ENCODE results near the gene CSNK1A1. TPM values are rescaled to one million over a fixed set of nuclear protein-coding genes. Genes with fewer than 3 reads are reported as not detected.

Gene CSNK1A1
- polyA plus RNA-seq, 2 of the 4 experiments (the other 2 are of a cell fraction): 123 to 218 TPM

DNA sequence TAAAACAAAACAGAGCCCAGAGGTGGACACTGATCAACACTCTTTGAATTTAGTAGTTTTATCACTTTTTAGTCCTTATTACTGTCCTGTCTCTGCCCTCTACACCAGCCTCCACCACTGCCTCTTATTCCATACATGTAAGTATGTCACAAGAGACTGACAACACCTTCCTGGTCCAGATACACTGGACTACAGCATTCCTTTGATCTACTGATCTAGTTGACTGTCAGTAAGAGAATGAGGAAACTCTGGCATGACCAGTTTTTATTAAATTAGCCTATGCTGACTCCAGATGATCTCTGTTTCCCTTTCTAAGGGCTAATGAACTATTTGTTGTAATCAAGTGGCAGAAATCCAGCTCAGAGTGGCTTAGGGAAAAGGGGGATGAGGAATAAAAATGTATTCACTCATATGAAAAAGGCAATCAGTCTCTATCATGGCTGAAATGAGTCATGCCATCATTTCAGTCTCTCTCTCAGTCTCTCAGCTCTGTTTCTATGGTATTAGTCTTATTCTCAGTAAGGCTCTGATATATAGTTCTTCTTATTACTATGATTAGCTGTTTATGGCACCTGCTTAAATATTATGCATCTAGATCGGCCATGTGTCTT is 35.6 kb upstream of the CSNK1A1 start (continued):
- TF ChIP-seq HOXA7 (CRISPR knock-in tag; IDR thresholded peaks at IDR 0.05): no peak
- TF ChIP-seq, protein P1, sequence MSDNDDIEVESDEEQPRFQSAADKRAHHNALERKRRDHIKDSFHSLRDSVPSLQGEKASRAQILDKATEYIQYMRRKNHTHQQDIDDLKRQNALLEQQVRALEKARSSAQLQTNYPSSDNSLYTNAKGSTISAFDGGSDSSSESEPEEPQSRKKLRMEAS (IDR thresholded peaks at IDR 0.05): no peak
- TF ChIP-seq, protein P2, sequence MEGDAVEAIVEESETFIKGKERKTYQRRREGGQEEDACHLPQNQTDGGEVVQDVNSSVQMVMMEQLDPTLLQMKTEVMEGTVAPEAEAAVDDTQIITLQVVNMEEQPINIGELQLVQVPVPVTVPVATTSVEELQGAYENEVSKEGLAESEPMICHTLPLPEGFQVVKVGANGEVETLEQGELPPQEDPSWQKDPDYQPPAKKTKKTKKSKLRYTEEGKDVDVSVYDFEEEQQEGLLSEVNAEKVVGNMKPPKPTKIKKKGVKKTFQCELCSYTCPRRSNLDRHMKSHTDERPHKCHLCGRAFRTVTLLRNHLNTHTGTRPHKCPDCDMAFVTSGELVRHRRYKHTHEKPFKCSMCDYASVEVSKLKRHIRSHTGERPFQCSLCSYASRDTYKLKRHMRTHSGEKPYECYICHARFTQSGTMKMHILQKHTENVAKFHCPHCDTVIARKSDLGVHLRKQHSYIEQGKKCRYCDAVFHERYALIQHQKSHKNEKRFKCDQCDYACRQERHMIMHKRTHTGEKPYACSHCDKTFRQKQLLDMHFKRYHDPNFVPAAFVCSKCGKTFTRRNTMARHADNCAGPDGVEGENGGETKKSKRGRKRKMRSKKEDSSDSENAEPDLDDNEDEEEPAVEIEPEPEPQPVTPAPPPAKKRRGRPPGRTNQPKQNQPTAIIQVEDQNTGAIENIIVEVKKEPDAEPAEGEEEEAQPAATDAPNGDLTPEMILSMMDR (IDR thresholded peaks at IDR 0.05): no peak
- TF ChIP-seq, protein P3, sequence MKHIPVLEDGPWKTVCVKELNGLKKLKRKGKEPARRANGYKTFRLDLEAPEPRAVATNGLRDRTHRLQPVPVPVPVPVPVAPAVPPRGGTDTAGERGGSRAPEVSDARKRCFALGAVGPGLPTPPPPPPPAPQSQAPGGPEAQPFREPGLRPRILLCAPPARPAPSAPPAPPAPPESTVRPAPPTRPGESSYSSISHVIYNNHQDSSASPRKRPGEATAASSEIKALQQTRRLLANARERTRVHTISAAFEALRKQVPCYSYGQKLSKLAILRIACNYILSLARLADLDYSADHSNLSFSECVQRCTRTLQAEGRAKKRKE (CRISPR knock-in tag; IDR thresholded peaks at IDR 0.05; ENCODE audit: low read depth): no peak
- no peak for TF ChIP-seq HEYL (CRISPR knock-in tag; IDR thresholded peaks at IDR 0.05)
- TF ChIP-seq POLR2AphosphoS2 (conservative IDR thresholded peaks at IDR 0.05; ENCODE audit: low read length): no peak

DNA sequence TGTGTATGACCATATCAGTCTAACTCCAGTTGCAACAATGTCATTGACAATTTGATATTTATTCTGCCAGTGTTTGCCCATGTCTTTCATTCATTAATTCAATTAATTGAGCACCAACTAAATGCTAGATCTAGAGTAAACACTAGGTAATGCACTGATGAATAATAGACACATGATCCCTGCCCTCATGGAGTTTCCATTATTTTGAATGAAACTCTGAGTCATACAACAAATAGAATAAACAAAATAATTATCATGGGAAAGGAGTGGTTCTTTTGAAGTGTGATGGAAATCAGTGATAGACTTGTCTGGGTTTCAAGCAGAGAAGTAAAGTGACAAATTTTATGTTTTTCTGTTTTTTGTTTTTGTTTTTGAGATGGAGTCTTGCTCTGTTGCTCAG is 34.7 kb upstream of the CSNK1A1 start:
- FAIRE-seq: no peak
- no peak overlapping the region for H3K4me3 ChIP-seq
- DNase-seq (ENCODE audit: low read depth in 1 of 2, low spot score in 1 of 2): no peak
- ChIA-PET POLR2A (no interaction called here), CTCF (interaction anchor here (4.1 kb wide), 1 partner anchor 32 kb away, joined by 24 read pairs; no protein-coding TSS in a partner anchor)
- no peak overlapping the region for H3K4me2 ChIP-seq
- H3K27ac ChIP-seq: no peak overlapping the region
- no peak for ATAC-seq
- peaks cover 15% of the 10 kb centered on the region; the same call in 2 of the 3 replicates for H3K4me1 ChIP-seq
- no peaks in the 10 kb centered on the region for H3K9me3 ChIP-seq
- no peak for TF ChIP-seq HOXB5 (CRISPR knock-in tag; IDR thresholded peaks at IDR 0.05)
- no peak for TF ChIP-seq FOSL2 (IDR thresholded peaks at IDR 0.05)
- TF ChIP-seq FOSL2 (CRISPR knock-in tag; IDR thresholded peaks at IDR 0.05): peak; percentile 20; the same call in 1 of the 2 replicates
- TF ChIP-seq FOXS1 (CRISPR knock-in tag; IDR thresholded peaks at IDR 0.05): no peak
- no peak for TF ChIP-seq CHD4 (IDR thresholded peaks at IDR 0.05; ENCODE audit: borderline replicate concordance)
- no peak for TF ChIP-seq CBX8 (IDR thresholded peaks at IDR 0.05)
- TF ChIP-seq ESRRA (IDR thresholded peaks at IDR 0.05; ENCODE audit: borderline replicate concordance, low read length): no peak
- TF ChIP-seq GATA3 (IDR thresholded peaks at IDR 0.05; ENCODE audit: borderline replicate concordance): no peak

DNA sequence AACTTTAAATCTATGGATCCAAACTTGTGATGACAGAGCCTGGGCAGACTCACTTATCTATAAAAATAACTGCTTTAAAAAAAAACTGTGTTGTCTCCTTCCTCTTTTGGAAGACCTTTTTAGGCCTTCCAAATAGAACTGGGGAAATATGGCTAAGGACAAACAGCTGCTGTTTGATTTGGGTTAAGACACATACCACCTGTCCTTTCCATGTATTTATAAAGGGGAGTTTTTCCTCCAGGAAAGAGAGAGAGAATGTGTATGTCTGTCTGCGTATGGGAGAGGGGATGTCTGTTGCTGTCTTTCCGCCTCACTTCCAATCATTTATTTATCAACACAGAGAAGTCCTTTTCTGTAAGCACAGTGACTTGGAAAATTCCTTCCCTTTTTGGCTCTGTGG is 32.9 kb upstream of the CSNK1A1 start:
- no peak for ATAC-seq
- Histone ChIP-seq H3K4me3 (no peak overlapping the region), H3K27ac (no peak overlapping the region), H3K9me3 (no peaks in the 10 kb centered on the region), H3K4me2 (no peak overlapping the region), H3K4me1 (peaks cover 19% of the 10 kb centered on the region; the same call in 2 of the 3 replicates)
- no peak for DNase-seq (ENCODE audit: low read depth in 1 of 2, low spot score in 1 of 2)
- TF ChIP-seq CBX8 (IDR thresholded peaks at IDR 0.05) (no peak), GATA3 (IDR thresholded peaks at IDR 0.05; ENCODE audit: borderline replicate concordance) (no peak), RCOR1 (IDR thresholded peaks at IDR 0.05; ENCODE audit: low read depth, low read length) (no peak), CBX2 (IDR thresholded peaks at IDR 0.05; ENCODE audit: borderline replicate concordance, low read depth) (no peak), FOSL2 (IDR thresholded peaks at IDR 0.05) (no peak), FOSL2 (CRISPR knock-in tag; IDR thresholded peaks at IDR 0.05) (no peak), ZNF302 (CRISPR knock-in tag; IDR thresholded peaks at IDR 0.05) (no peak), ZFP36 (IDR thresholded peaks at IDR 0.05; ENCODE audit: borderline replicate concordance, partially characterized antibody) (no peak), PHF8 (IDR thresholded peaks at IDR 0.05; ENCODE audit: borderline replicate concordance, low read depth) (no peak), HOXB13 (CRISPR knock-in tag; IDR thresholded peaks at IDR 0.05; ENCODE audit: low read depth) (no peak), CEBPB (IDR thresholded peaks at IDR 0.05) (no peak), POLR2A (IDR thresholded peaks at IDR 0.05; ENCODE audit: low read length) (no peak), TFCP2L1 (CRISPR knock-in tag; IDR thresholded peaks at IDR 0.05) (no peak)
- ChIA-PET POLR2A (no interaction called here), CTCF (interaction anchor here (1.5 kb wide), 1 partner anchor 14 kb away, joined by 3 read pairs; no protein-coding TSS in a partner anchor)
- WGBS (ENCODE audit: missing lambda C conversion rate): 88% methylated on average over 2 of the region's 2 CpGs
- no peak for FAIRE-seq

Measured in A549 (cell line).